Activated T-helper 17 cell treated with anti-CD3 and anti-CD28 coated beads, Interleukin-2, amount 50 U/mL, for 72 hours (primary cell): ENCODE measurements around the gene SORBS1. TPM values are rescaled to one million over a fixed set of nuclear protein-coding genes. Genes with fewer than 3 reads are reported as not detected.

Experiments
- ATAC-seq: fragments of 150-1000 bp; cut with Tn5 transposase; replicated peaks from 2 replicates; pipeline ENCODE4 v1.10.0; 2021; ENCODE audit warnings: mild to moderate bottlenecking, moderate library complexity
- H3K27ac Mint-ChIP-seq: one replicate; pipeline ENCODE4 v1.8.0; 2022; ENCODE audit warnings: mixed read lengths
- H3K27me3 Mint-ChIP-seq: one replicate; pipeline ENCODE4 v1.8.0; 2022; ENCODE audit warnings: mixed read lengths
- H3K36me3 Mint-ChIP-seq: one replicate; pipeline ENCODE4 v1.8.0; 2022; ENCODE audit warnings: low read depth, mild to moderate bottlenecking, mixed read lengths
- H3K4me1 Mint-ChIP-seq: one replicate; pipeline ENCODE4 v1.8.0; 2022; ENCODE audit warnings: mixed read lengths
- H3K4me3 Mint-ChIP-seq: one replicate; pipeline ENCODE4 v1.8.0; 2022; ENCODE audit warnings: mild to moderate bottlenecking, mixed read lengths
- H3K9me3 Mint-ChIP-seq: one replicate; pipeline ENCODE4 v1.8.0; 2022; ENCODE audit warnings: mixed read lengths
- total RNA-seq, 2 donors: library from RNA; stranded (reverse); gene quantifications; one replicate each; pipeline ENCODE4 v1.2.3, GENCODE V29; 2022

The SORBS1 gene
- total RNA-seq, 2 donors from 2014 or later, result 1.1 to 3.4 TPM

GRCh38 chr10:95558593-95559320 lies 2.4 kb downstream of the SORBS1 start:
- no peak for ATAC-seq
- Mint-ChIP-seq H3K36me3 (no peaks in the 10 kb centered on the region), H3K27me3 (peaks cover 5% of the 10 kb centered on the region), H3K4me3 (no peak overlapping the region), H3K9me3 (no peaks in the 10 kb centered on the region), H3K27ac (no peak overlapping the region), H3K4me1 (peaks cover 10% of the 10 kb centered on the region)

DNA sequence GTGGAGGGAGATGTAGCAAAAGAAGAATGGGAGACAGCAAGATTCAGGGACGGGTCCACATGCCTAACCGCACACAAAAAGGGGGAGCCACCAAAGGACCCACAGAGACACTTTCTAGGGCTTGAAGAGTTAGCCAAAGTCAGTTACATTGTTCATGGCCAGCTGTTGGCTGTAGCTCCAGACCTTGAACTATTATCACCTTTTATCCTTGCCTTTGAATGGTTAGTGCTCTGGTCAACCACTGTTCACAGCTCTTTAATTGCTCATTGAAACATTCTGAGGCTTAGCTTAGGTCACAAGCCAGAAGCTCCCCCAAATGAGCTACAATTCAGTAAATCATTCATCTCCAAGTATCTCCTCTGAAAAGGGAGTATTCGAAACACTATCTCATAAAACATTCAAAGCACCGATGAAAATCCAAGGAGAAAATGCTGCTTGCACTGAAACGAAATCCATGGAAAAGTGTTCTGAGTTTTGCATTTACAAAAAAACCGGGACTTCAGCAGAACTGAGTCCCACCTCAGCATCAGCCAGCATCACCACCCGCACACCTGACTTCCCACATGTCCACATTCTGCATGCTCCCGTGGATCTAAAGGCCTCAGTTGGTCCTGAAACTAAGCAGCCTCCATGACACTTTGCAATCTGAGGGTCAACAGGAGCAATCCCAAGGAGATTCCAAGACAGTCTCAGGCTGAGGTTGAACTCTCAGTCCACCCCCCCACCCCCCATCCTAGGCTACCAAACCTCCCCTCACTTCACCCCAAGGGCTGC lies 4.0 kb downstream of the SORBS1 start:
- Mint-ChIP-seq H3K9me3 (no peaks in the 10 kb centered on the region), H3K4me1 (peaks cover 10% of the 10 kb centered on the region), H3K27ac (no peak overlapping the region), H3K4me3 (no peak overlapping the region), H3K27me3 (peaks cover 5% of the 10 kb centered on the region), H3K36me3 (no peaks in the 10 kb centered on the region)
- ATAC-seq, result no peak

DNA sequence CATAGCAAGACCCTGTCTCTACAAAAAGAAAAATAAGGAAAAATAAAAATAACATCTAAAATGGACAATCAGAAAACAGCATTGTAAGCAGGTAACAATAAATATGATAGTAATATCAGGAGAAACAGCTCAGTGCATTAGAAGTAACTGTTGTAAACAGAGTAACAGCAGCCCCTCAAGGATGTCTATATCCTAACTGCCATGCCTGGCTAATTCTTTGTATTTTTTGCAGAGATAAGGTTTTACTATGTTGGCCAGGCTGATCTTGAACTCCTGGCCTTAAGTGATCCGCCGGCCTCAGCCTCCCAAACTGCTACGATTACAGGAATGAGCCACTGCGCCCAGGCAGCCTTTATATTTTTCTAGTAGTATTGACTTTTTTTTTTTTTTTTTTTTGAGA lies 7.5 kb downstream of the SORBS1 start:
- Mint-ChIP-seq H3K27me3 (peaks cover 18% of the 10 kb centered on the region), H3K9me3 (no peaks in the 10 kb centered on the region), H3K4me3 (no peak overlapping the region), H3K4me1 (no peaks in the 10 kb centered on the region), H3K27ac (no peak overlapping the region), H3K36me3 (no peaks in the 10 kb centered on the region)
- ATAC-seq, result no peak

DNA sequence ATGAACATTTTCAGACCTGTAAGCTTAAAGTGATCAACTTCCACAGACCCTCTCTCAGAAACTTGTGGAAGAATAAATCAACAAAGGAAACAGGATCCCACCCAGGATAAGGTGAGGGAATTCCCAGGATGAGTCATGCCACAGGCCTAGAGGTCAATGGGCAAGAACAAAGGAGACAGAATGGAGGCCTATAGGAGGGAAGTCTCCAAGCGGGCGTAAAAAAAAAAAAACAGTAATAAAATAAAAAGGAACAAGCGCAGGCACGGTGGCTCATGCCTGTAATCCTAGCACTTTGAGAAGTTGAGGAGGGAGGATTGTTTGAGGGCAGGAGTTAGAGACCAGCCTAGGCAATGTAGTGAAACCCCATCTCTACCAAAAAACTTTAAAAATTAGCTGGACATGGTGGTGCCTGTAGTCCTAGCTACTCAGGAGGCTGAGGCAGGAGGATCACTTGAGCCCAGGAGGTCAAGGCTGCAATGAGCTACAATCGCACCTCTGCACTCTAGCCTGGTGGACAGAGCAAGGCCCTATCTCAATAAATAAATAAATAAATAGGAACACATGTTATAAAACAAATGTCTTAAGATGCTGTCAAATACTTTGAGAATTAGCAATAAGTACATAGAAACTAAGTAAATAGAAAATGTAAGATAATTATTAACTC lies 8.4 kb downstream of the SORBS1 start:
- H3K36me3 Mint-ChIP-seq, result no peaks in the 10 kb centered on the region
- H3K4me3 Mint-ChIP-seq, result no peak overlapping the region
- no peaks in the 10 kb centered on the region for H3K4me1 Mint-ChIP-seq
- H3K27me3 Mint-ChIP-seq, result peaks cover 13% of the 10 kb centered on the region
- H3K9me3 Mint-ChIP-seq, result no peaks in the 10 kb centered on the region
- no peak for ATAC-seq
- no peak overlapping the region for H3K27ac Mint-ChIP-seq

DNA sequence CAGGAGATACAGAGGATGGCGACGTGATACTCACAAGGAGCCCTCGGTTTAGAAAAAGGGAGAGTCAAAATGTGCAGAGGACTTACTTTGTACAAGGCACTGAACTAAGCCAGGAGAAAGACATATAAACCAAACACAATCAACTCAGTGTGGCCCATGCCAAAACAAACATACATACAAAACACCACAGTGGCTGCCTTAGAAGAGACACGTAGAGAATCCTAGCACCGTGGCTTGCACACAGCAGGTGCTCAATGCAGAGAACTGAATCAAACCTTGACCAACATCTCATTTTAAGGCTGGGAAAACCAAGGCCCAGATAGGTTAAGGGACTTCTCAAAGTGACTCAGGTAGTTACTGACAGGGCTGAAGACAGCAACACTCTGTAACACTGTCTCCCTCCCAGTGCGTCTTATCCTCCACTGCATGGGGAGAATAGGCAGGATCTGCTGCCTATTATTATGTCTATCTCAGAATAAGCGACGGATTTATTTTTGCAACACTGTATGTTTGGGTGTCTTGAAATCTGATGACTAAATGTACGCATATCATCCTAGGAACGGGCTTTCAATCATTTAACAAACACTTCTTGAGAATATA lies 11.0 kb downstream of the SORBS1 start:
- Mint-ChIP-seq H3K27ac (no peak overlapping the region), H3K4me1 (no peaks in the 10 kb centered on the region), H3K4me3 (no peak overlapping the region), H3K27me3 (peaks cover 13% of the 10 kb centered on the region), H3K36me3 (no peaks in the 10 kb centered on the region), H3K9me3 (no peaks in the 10 kb centered on the region)
- no peak for ATAC-seq

GRCh38 chr10:95547791-95548435 lies 13.3 kb downstream of the SORBS1 start:
- H3K4me3 Mint-ChIP-seq, result no peak overlapping the region
- H3K4me1 Mint-ChIP-seq, result no peaks in the 10 kb centered on the region
- no peaks in the 10 kb centered on the region for H3K36me3 Mint-ChIP-seq
- ATAC-seq, result no peak
- H3K27ac Mint-ChIP-seq, result no peak overlapping the region
- no peaks in the 10 kb centered on the region for H3K9me3 Mint-ChIP-seq
- H3K27me3 Mint-ChIP-seq, result peaks cover 13% of the 10 kb centered on the region

DNA sequence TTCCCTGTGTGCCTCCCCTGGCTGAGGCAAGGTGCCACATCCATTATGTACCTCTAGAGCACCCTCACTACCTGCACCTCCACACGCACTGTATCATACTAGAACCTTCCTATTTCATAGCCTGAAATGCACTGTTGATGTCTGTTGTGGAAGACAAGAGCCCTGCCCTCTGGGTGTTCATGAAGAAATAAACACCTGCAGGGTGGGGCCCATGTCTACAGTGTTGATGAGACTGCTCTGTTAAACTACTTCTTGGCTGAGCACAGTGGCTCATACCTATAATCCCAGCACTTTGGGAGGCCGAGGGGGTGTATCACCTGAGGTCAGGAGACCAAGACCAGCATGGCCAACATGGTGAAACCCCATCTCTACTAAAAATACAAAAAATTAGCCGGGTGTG lies 14.0 kb downstream of the SORBS1 start:
- no peak for ATAC-seq
- Mint-ChIP-seq H3K4me1 (no peaks in the 10 kb centered on the region), H3K27me3 (peaks cover 13% of the 10 kb centered on the region), H3K36me3 (no peaks in the 10 kb centered on the region), H3K9me3 (no peaks in the 10 kb centered on the region), H3K4me3 (no peak overlapping the region), H3K27ac (no peak overlapping the region)

GRCh38 chr10:95545981-95546380 lies 15.2 kb downstream of the SORBS1 start:
- ATAC-seq, result no peak
- H3K4me3 Mint-ChIP-seq, result no peak overlapping the region
- H3K27me3 Mint-ChIP-seq, result peaks cover 13% of the 10 kb centered on the region
- H3K27ac Mint-ChIP-seq, result no peak overlapping the region
- no peaks in the 10 kb centered on the region for H3K36me3 Mint-ChIP-seq
- H3K9me3 Mint-ChIP-seq, result no peaks in the 10 kb centered on the region
- no peaks in the 10 kb centered on the region for H3K4me1 Mint-ChIP-seq

DNA sequence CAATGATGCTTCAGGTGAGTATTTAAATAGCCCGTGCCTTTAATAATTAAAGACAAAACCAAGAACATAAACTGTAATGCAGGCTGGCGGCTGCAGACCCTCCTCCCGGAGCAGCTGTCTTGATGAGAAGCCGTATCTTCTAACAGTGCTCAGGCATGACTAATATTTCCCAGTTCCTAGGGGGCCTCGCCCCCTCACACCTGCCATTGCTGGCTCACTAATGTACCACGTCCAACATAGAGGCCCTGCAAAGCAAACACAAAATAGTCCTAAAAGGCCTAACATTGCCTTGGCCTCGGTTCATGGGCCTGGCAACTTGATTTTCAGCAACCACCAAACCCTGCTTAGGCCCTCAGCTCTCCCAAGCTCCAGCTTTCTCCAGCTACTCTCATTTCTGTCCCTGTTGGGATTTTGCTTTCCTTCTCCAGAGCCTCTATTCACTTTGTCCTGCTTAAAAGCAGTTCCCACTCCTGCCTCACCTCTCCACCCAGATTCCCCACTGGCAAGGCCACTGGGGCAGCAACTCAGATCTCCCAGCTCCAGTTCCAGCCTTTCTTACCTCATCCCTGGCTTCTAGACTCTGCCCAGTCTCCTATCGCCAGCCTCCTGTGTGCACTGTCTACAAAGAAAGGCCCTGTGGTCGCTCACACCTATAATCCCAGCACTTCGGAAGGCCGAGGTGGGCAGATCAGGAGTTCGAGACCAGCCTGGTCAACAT lies 16.2 kb downstream of the SORBS1 start:
- ATAC-seq, result no peak
- Mint-ChIP-seq H3K27me3 (peaks cover 5% of the 10 kb centered on the region), H3K9me3 (no peaks in the 10 kb centered on the region), H3K27ac (no peak overlapping the region), H3K36me3 (no peaks in the 10 kb centered on the region), H3K4me1 (no peaks in the 10 kb centered on the region), H3K4me3 (no peak overlapping the region)

DNA sequence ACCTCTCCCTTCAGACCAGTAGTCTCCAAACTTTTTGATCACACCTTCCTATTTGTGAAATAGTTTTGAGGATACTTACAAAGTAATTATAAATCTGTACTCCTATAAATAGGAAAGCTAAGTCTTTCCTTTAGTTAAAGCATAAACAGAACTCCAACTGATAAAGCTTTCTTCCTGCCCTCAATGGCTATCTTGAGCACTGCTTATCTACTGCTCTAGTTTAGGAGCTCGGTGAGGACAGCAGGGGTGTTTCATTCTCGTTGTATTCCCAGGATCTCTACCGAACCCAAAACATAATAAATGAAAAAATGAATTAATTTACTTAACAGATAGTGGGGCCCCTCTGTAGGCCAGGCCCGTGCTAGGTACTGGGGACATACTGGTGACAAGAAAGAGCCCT lies 17.7 kb downstream of the SORBS1 start:
- Mint-ChIP-seq H3K27me3 (no peaks in the 10 kb centered on the region), H3K4me1 (no peaks in the 10 kb centered on the region), H3K36me3 (no peaks in the 10 kb centered on the region), H3K4me3 (no peak overlapping the region), H3K27ac (no peak overlapping the region), H3K9me3 (no peaks in the 10 kb centered on the region)
- ATAC-seq, result no peak

DNA sequence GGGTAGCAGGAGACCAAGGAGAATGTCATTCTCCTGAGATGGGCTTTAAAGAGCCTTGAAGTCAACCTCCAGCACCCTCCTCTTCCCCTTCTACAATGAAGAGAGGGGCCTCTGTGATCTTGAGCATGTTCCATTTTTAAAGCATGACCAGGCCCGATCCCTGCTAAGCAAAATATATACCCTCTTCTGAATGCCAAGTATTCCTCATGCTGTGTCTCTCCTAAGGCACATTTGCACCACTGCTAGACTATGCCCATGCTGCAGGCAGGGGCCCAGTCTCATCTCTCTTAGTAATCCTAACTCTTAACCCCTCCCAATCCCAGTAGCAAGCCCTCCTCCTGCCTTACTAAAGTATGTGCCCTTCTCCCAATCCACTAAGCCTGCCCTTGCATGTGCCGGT lies 18.4 kb downstream of the SORBS1 start:
- no peak for ATAC-seq
- Mint-ChIP-seq H3K27me3 (no peaks in the 10 kb centered on the region), H3K27ac (no peak overlapping the region), H3K4me1 (no peaks in the 10 kb centered on the region), H3K9me3 (no peaks in the 10 kb centered on the region), H3K4me3 (no peak overlapping the region), H3K36me3 (no peaks in the 10 kb centered on the region)

- H3K27ac Mint-ChIP-seq, result no peak overlapping the region
- no peaks in the 10 kb centered on the region for H3K4me1 Mint-ChIP-seq
- no peak for ATAC-seq
- no peaks in the 10 kb centered on the region for H3K27me3 Mint-ChIP-seq
- no peaks in the 10 kb centered on the region for H3K9me3 Mint-ChIP-seq
- no peak overlapping the region for H3K4me3 Mint-ChIP-seq
- H3K36me3 Mint-ChIP-seq, result no peaks in the 10 kb centered on the region
These were observed 18.8 kb downstream of the SORBS1 start for GRCh38 chr10:95542330-95542729.

GRCh38 chr10:95540514-95541052 lies 20.6 kb downstream of the SORBS1 start:
- no peaks in the 10 kb centered on the region for H3K27me3 Mint-ChIP-seq
- H3K4me3 Mint-ChIP-seq, result no peak overlapping the region
- no peaks in the 10 kb centered on the region for H3K4me1 Mint-ChIP-seq
- no peak overlapping the region for H3K27ac Mint-ChIP-seq
- no peaks in the 10 kb centered on the region for H3K36me3 Mint-ChIP-seq
- H3K9me3 Mint-ChIP-seq, result no peaks in the 10 kb centered on the region
- no peak for ATAC-seq
